GM18502 (cell line): ENCODE results near the gene BCAT1.
"Not testable (repeated sequence)": the region's sequence is repeated elsewhere in the genome, so short reads cannot be mapped to it uniquely, and the experiment has no call there.

Source experiments
- ATAC-seq: cut with Tn5 transposase; IDR thresholded peaks from one replicate; pipeline ENCODE4 v1.9.1; 2021; ENCODE audit warnings: mild to moderate bottlenecking; ENCODE audit not compliant: unreplicated experiment, poor library complexity

Gene BCAT1

DNA sequence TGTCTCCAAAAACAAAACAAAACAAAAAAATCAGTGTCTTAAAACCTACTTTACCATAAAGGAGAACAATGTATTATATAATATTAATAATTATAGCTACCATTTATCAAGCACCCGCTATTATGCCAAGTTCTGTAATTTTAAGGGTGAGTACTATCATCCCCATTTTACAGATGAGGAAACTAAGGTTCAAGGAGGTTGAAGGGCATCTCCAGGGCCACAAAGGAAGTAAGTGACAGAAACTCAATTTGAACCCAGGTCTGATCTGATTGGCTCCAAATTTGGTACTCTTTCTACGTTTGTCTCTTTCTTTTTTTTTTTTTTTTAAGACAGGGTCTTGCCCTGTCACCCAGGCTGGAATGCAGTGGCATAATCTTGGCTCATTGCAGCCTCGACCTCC, 115.4 kb downstream of the BCAT1 start:
- no peak for ATAC-seq

DNA sequence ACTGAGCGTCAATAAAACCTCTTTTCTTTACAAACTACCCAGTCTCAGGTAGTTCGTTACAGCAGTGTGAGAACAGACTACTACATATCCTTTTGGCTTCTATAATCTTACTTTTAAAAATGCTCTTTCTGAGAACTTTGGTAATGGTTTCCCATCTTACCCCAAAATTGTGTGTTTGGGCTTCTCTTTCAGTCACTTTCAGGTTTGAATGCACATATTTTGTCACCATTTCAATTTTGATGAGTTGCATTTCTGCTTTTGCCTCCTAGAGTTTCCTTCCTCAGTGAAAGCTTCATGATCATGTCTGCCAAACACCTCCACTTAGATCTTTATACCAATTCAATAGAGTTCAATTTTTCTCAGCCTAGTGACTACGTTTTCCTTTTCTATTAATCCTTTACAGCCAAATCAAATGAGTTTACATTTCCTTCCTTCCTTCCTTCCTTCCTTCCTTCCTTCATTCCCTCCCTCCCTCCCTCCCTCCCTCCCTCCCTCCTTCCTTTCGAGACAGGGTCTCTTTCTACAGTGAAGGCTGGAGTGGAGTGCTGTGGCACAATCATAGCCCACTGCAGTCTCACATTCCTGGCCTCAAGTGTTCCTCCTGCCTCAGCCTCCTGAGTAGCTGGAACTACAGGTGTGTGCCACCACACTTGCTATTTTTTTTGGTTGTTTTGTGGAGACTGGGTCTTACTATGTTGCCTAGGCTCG, 124.9 kb downstream of the BCAT1 start:
- ATAC-seq, result peak; percentile 26

- peak; percentile 87 for ATAC-seq
Observed at GRCh38 chr12:24822121-24822899, 126.6 kb downstream of the BCAT1 start.

DNA sequence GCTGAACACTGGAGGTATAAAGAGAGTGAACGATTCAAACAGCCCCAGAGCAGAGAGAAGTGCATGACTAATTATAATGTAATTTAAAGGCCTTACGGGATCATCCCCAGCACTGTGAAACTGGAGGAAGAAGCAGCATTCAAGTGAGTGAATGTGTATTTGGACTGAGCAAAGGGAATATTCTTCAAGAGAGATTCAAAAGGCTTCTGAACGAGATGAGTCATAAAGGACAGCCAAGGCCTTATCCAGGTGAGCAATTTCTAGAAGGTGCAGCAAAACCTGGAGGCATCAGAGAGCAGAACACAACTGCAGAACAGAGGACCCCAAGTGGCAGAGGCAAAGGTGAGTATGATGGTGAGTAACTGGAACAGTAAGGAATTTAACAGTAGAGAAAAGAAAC, 127.2 kb downstream of the BCAT1 start:
- peak; percentile 61 for ATAC-seq

DNA sequence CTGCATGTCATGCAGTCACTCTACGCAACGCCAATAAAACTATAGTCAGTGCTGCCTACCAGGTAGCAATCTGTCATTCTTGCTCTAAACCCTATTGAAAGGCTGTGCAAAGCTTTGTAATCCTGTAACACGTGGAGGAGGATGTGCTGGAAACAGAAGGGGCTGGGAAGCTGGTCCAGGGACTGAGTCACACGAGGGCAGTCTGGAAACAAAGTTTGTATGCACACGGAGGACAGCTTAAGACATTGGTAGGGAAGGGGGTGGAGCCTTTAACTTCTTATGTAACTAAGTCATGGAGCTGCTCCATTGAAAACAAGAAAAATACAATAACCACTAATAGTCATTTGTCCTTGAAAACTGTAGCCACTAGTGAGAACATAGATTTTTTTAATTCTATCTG, 128.0 kb downstream of the BCAT1 start:
- no peak for ATAC-seq

- no peak for ATAC-seq
Observed at GRCh38 chr12:24818351-24818750, 130.6 kb downstream of the BCAT1 start.

DNA sequence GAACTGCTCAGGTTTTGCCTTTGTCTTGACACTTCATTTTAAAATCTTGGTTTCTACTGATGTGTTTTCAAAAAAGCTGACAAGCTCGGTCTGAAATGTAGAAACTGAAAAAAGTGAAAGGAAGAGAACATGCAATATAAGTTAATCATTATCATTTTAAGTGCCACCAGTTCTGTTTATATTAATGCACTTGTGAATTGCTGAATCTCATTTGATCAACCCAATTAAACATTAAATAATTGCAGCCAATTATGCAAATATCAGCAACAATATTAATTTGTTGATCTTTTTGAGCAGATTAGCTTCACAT, 133.8 kb downstream of the BCAT1 start:
- ATAC-seq, result peak; percentile 26

DNA sequence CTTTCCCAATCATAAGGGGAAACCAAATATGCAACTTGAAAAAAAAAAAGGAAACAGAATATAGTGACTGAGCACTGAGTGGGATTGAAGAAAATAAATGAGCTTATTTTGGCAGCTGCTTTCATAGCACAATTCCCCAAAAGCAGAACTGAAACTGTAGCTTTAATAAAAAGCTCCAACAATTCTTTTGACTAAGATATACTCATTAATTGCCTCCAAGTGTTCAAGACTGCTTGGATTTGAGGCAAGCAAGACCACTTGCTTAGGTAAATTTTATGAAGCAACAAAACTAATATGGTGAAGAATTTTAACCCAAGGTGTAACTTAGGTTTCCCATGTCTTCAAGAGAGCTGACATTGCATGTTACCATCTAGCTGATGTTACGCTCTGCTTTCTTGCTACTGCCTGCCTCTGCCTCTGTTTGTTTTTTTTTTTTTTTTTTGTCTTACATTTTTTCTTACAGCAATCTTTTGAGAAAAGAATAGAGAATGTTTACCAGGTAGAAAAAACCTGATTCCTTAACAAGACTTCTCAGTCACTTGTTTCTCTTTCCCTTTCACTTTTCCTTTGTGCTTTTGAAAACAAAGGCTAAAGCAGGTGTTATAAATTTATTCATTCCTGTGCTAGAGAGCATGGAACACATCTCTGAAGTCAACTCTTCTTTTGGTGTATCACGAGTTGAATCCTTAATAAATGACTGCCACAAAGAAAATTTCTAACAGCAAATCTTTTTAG, 134.4 kb downstream of the BCAT1 start:
- ATAC-seq, result peak; percentile 93

GRCh38 chr12:24810378-24810777, 138.5 kb downstream of the BCAT1 start:
- ATAC-seq, result no peak

GRCh38 chr12:24809306-24809705, 139.6 kb downstream of the BCAT1 start:
- not testable (repeated sequence) for ATAC-seq

GRCh38 chr12:24808651-24809050, 140.2 kb downstream of the BCAT1 start:
- no peak for ATAC-seq

DNA sequence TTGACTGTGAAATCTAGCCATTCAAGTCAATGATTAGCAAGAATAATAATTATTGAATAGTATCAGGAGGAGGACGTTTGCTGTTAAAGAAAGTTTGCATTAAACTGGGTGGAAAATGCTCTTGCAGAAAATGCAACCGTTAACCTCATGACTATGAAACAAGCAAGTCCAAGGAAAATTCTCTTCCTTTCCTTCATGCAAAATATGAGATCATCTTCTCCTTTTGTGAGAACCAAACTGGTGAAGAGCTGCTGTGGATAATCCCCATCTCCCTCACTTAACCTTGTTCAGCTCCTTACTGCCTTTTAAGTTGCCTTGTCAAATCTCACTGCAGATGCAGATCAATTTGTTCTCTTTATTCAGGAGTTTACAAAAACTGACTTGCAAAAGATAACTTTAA, 142.5 kb downstream of the BCAT1 start:
- no peak for ATAC-seq

GRCh38 chr12:24803430-24804245, 145.3 kb downstream of the BCAT1 start:
- no peak for ATAC-seq

- peak; percentile 96 for ATAC-seq
Observed at GRCh38 chr12:24798335-24798734, 150.6 kb downstream of the BCAT1 start.

GRCh38 chr12:24797901-24798300, 151.0 kb downstream of the BCAT1 start:
- ATAC-seq, result no peak

DNA sequence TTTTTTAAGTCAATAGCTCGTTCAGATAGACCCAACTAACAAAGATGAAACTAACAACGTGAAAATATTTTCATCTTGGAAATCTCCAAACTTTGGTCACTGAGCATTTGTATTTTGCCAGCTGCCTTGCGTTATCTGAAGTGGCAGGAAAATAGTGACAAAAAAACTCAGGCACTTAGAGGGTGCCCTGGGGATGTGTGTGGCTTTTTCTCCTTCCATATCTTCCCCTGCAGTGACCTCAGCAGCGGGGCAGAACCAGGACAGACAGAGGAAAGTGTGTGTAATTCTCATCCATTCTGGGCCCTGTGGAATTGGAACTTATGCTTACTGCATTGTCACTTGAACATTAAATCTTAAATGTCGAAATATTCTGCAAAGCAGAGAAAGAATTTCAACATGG, 152.0 kb downstream of the BCAT1 start:
- no peak for ATAC-seq

GRCh38 chr12:24795699-24796347, 153.1 kb downstream of the BCAT1 start:
- peak; percentile 47 for ATAC-seq

DNA sequence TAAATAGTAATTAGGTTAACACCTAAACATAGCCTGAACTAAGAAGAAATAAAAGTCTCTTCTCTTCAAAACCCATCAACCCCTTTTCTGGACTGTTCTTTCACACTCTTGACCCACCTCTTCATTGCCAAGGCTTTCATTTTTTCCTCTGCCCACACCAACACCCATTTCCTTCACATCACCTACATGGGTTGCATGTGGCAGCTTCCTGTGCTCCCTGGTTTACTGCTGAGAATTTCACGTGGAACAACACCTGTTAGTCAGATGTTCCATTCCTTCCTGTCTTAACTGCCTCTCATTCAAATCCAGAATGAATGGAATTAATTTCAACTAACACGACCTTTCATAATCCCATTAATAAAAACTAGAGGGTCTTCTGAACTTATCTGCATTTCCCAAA, 157.3 kb downstream of the BCAT1 start:
- no peak for ATAC-seq

DNA sequence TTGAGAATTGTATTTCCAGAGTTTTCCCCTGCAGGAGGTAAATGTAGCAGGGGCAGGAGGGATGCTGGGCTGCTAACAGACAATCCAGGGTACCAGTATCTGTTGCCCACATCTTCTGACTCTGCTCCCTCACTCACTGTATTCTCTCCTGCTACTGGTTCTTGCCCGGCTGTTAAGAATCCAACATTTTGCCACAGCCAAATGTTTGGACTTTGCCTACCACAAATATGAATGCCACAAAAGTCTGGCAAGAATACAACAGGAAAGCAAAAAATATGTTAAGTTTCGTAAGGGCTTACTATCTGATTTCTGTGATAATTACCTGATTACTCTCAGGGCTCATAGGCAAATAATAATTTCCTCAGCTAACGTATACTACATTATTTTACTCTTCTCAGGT, 160.0 kb downstream of the BCAT1 start:
- ATAC-seq, result no peak
